ENCODE results near the gene GALR1. TPM values are rescaled to one million over a fixed set of nuclear protein-coding genes. Genes with fewer than 3 reads are reported as not detected.

The GALR1 gene
- total RNA-seq, 1 experiment from 2014 or later, result not detected

GRCh38 chr18:77316641-77317040, 67.0 kb downstream of the GALR1 start:
- no TSS peak for BruUV-seq (replicated peaks)
- Mint-ChIP-seq H3K9me3 (ENCODE audit: unreplicated experiment) (no peaks in the 10 kb centered on the region), H3K27me3 (ENCODE audit: insufficient read depth, unreplicated experiment) (no peaks in the 10 kb centered on the region), H3K36me3 (ENCODE audit: insufficient read depth, unreplicated experiment) (no peaks in the 10 kb centered on the region), H3K4me3 (ENCODE audit: unreplicated experiment) (no peak overlapping the region), H3K27ac (ENCODE audit: unreplicated experiment) (no peak overlapping the region), H3K4me1 (ENCODE audit: low read depth, unreplicated experiment) (no peaks in the 10 kb centered on the region)
- H3K9me3 ChIP-seq, result no peaks in the 10 kb centered on the region
- no peaks in the 10 kb centered on the region for H3K36me3 ChIP-seq (ENCODE audit: control insufficient read depth, insufficient read depth, low read length)
- intact Hi-C loops (cut with micrococcal nuclease; ENCODE audit: unreplicated experiment), result no loop called here
- H3K27me3 ChIP-seq (replicated peaks; ENCODE audit: control insufficient read depth, insufficient read depth, low read length), result no peaks in the 10 kb centered on the region
- H3K4me3 ChIP-seq (ENCODE audit: low read depth, low read length), result no peak overlapping the region
- DNase-seq, result no peak
- no peaks in the 10 kb centered on the region for H3K4me1 ChIP-seq
- ChIA-PET CTCF (no interaction called here), POLR2A (no interaction called here)
- TF ChIP-seq CTCF (IDR thresholded peaks at IDR 0.05; ENCODE audit: insufficient read depth in 1 of 2, low read depth in 1 of 2, low read length in 1 of 2, severe bottlenecking in 1 of 2, unreplicated experiment in 1 of 2), result no peak

- CTCF ChIA-PET, result no interaction called here
- no peaks in the 10 kb centered on the region for H3K4me1 ChIP-seq
- no peak overlapping the region for H3K4me3 ChIP-seq (ENCODE audit: low read depth, low read length)
- Mint-ChIP-seq H3K9me3 (ENCODE audit: unreplicated experiment) (no peaks in the 10 kb centered on the region), H3K27me3 (ENCODE audit: insufficient read depth, unreplicated experiment) (peaks cover 3% of the 10 kb centered on the region), H3K4me3 (ENCODE audit: unreplicated experiment) (no peak overlapping the region), H3K27ac (ENCODE audit: unreplicated experiment) (no peak overlapping the region), H3K4me1 (ENCODE audit: low read depth, unreplicated experiment) (no peaks in the 10 kb centered on the region), H3K36me3 (ENCODE audit: insufficient read depth, unreplicated experiment) (no peaks in the 10 kb centered on the region)
- no peaks in the 10 kb centered on the region for H3K27me3 ChIP-seq (replicated peaks; ENCODE audit: control insufficient read depth, insufficient read depth, low read length)
- no peak for TF ChIP-seq CTCF (IDR thresholded peaks at IDR 0.05; ENCODE audit: insufficient read depth in 1 of 2, low read depth in 1 of 2, low read length in 1 of 2, severe bottlenecking in 1 of 2, unreplicated experiment in 1 of 2)
- H3K9me3 ChIP-seq, result no peaks in the 10 kb centered on the region
- POLR2A ChIA-PET, result no interaction called here
- no peaks in the 10 kb centered on the region for H3K36me3 ChIP-seq (ENCODE audit: control insufficient read depth, insufficient read depth, low read length)
- no peak for DNase-seq
- no TSS peak for BruUV-seq (replicated peaks)
- intact Hi-C loops (cut with micrococcal nuclease; ENCODE audit: unreplicated experiment), result no loop called here
Measured at GRCh38 chr18:77320971-77321559, 71.4 kb downstream of the GALR1 start.

- Histone ChIP-seq H3K4me1 (no peaks in the 10 kb centered on the region), H3K4me3 (ENCODE audit: low read depth, low read length) (no peak overlapping the region), H3K27me3 (replicated peaks; ENCODE audit: control insufficient read depth, insufficient read depth, low read length) (no peaks in the 10 kb centered on the region), H3K9me3 (no peaks in the 10 kb centered on the region), H3K36me3 (ENCODE audit: control insufficient read depth, insufficient read depth, low read length) (no peaks in the 10 kb centered on the region)
- no peak for TF ChIP-seq CTCF (IDR thresholded peaks at IDR 0.05; ENCODE audit: insufficient read depth in 1 of 2, low read depth in 1 of 2, low read length in 1 of 2, severe bottlenecking in 1 of 2, unreplicated experiment in 1 of 2)
- H3K27me3 Mint-ChIP-seq (ENCODE audit: insufficient read depth, unreplicated experiment), result peaks cover 3% of the 10 kb centered on the region
- no peaks in the 10 kb centered on the region for H3K36me3 Mint-ChIP-seq (ENCODE audit: insufficient read depth, unreplicated experiment)
- peak in 1 of 2 experiments; percentile 32 for DNase-seq
- no peaks in the 10 kb centered on the region for H3K9me3 Mint-ChIP-seq (ENCODE audit: unreplicated experiment)
- no peaks in the 10 kb centered on the region for H3K4me1 Mint-ChIP-seq (ENCODE audit: low read depth, unreplicated experiment)
- H3K4me3 Mint-ChIP-seq (ENCODE audit: unreplicated experiment), result no peak overlapping the region
- CTCF ChIA-PET, result no interaction called here
- BruUV-seq (replicated peaks), result no TSS peak
- POLR2A ChIA-PET, result no interaction called here
- intact Hi-C loops (cut with micrococcal nuclease; ENCODE audit: unreplicated experiment), result no loop called here
- H3K27ac Mint-ChIP-seq (ENCODE audit: unreplicated experiment), result no peak overlapping the region
Measured at GRCh38 chr18:77321823-77322805, 72.5 kb downstream of the GALR1 start.

Measured in Caco-2 (cell line).